Activated CD4-positive, CD25-positive, alpha-beta regulatory T cell treated with anti-CD3 and anti-CD28 coated beads, Interleukin-2, amount 50 U/mL, for 72 hours (primary cell): ENCODE results near the gene VAC14.

Experiments
- DNase-seq: peaks from one replicate; pipeline ENCODE4 v3.0.0; 2021

Gene VAC14

DNA sequence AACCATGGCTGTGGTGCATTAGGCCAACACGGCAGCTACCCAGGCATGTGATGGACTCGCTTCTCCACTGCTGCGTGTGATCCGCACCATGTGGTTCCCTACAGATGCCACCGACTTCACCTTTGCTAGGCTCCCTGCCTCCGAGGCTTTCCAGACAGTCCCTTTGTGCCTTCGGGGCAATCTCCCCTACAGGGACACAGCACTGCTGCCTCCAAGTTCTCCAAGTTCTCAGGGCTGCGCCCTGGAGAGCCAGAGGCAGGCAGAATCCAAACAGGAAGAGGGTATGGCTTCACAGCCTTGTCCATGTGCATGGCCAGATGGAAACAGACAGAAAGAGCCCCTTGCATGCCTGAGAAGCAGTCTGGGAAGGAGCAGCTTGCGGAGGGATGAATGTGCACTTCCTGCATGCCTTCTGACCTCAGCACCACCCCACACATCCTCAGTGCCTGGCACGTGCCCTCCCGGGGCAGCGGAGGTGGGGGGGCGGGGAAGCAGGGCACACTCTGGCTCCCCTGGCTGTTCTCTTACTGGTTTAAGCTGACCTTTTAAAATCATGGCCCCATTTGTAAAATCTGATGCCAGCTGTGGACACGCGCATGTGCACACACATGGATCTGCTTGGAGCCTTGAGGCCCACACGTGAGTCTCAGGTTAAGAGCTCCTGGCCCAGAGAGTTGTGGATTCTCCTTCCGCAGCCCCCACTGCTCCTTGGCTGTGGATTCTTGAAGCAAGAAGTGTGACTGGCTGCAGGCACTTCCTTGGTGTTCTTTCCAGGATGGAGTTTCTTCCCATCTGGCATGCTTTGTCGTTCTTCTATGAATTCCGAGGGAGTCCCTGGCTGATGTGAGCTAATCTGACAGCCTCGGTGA lies 59.8 kb downstream of the VAC14 start:
- no peak for DNase-seq

GRCh38 chr16:70740174-70740913 lies 60.6 kb downstream of the VAC14 start:
- DNase-seq = no peak

DNA sequence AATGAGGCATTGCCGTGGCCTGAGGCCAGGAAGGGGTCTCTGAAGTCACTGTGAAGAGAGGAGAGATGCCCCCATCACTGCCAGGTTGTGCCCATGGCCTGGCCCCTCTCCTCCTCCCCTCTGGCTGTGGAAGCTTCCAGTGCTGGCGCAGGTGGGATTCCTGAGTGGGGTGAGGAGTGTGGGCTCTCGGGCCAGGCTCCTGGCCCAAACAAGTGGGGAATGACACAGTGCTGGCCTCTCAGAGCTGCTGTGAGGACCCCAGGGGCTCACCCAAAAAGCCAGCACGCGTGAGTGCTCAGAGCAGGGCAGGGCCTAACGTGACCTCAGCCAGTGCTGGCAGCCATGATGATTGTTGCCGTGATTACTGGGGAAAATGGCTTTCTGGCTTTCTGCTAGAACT lies 61.6 kb downstream of the VAC14 start:
- no peak for DNase-seq

DNA sequence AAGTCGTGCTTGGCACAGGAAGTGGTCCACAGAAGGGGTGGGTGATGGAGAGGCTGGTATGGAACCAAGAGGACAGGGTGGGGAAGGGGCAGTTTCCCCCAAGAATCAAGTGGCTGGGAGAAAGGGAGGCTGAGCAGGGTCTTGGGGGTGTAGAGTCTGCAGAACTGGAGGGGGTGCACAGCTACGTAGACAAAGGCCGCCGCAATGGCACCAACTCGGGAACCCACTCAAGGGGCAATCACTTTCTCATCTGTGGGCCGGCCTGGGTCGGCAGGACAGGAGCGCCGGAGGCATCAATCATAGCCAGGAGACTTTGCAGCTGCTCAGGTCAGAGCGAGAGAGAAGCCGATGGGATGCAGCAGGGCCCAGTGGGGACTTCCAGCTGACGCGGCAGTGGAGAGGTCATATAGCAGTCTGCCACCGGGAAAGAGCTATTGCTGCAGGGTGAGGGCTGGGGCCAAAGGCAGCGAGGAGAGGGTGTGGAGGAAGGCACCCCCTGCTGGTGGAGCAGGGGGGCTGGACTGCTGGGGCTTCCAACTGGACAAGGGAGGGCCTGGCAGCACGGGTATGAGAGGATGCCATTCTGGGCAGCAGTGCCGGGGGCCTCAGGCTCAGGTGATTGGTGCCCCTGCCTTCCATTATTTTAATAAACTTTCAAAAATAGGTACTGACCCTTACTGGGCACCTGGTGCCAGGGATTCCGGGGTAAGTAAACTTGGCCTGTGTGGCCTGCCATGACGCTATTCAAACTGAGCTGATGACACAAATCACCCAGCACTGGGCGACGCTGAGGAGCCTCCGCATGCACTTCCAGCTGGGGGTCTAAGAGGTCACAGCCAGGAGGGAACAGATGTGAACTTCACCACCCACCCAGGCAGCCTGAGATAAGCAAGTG lies 62.6 kb downstream of the VAC14 start:
- peak; percentile 43 for DNase-seq

- peak; percentile 75 for DNase-seq
Measured at GRCh38 chr16:70737377-70738082, 63.4 kb downstream of the VAC14 start.

DNA sequence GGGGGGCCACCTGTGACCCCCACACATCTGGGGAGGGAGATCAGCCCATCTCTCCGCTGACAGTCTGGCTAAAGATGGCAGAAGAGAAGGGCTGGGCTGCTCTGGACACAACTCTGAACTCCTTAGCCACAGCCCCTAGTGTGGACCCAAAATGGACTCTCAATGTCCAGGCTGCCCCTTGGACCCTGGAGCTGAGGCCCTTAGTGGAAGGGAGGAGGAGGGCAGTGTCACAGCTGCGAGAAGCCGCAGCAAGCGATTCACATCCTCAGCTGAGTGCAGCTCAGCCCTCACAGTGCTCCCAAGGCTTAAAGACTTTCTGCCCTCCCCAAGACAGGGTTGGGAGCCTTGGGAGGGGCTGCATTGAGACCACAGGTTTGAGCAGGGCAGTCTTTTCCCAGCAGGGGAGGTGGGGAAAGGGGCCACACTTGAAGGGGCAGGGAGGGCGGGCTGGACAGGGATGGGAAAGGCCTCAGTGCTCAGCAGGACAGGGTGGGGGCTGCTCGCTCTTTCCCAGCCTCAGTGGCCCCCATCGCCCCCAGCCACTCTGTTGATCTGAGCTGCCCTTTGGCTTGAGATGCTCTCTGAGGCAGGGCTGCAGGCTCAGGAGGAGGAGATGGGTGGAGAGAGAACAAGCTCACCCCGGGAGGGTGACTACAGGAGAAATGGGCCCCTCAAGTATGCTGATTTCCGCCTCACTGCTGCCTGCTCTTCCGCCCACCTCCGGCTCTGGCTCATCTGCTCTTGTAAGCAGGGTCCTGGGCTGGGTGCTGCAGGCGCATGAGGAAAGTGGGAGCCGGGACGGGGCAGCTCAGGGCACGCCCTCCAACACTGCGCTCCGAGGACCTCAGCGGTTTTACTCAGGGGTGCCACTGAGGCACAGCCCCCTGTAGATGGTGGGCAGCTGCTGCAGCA lies 64.2 kb downstream of the VAC14 start:
- no peak for DNase-seq

DNA sequence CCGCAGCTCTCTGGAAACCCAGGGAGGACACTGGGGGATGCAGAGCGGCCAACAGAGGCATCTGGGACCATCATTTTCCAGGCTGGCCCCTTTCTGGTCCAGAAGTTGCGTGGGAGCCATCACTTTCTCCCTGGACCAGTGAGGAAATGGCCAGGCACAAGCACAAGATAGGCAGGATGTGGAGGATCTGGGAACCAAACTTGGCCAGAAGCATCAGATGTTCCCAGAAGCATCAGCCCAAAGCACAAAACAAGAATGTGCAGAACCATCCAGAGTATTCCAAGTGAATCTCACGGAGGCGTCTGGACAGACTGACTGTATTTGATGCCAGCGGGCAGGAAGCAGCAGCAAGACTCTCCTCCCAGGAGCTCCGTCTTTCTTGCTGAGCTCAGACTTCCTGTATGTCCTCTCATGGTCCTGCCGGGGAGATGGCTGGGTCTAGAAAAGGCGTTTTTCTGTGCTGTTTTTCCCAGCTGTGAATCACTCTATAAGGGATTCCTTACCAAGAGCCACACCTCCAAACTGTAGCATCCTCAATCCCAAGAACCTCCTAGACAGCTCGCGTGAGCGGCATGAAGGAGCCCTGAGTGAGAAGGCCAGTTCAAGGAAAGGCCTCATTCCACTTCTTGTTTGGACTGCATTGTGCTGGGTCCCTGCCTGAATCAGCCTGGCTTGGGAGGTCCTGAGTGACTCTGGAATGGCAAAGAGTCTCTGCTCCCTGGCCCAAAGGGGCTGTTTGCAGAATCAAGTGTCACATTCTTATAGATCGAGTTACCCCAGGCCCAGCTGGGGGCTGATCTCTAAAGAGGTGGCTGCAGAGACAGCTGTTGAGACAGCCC lies 65.6 kb downstream of the VAC14 start:
- no peak for DNase-seq

DNA sequence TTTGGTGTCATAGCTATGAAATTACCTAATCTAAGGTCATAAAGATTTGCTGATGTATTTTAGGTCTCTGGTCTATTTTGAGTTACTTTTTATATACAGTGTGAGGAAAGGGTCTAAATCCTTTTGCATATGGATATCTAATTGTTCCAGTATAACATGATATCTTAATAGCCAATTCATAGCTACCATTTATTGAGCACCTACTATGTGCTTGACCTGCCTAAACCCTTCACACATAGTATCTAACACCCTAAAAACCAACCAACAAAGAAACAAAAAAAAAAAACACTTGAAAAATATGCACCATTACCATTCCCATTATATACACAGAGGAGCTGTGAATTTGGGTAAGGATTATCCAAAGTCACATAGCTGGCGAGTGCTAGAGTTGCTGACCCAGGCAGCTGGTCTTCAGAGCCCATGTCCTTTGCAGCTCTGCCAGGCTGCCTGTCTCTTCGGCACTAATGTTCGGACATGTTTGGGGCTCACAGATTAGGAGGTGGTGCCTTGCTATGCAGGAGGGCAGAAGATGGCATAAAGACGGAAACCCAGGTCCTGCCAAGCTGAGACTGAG lies 66.3 kb downstream of the VAC14 start:
- DNase-seq = no peak

- no peak for DNase-seq
Measured at GRCh38 chr16:70730944-70731343, 70.0 kb downstream of the VAC14 start.

GRCh38 chr16:70730031-70730430 lies 70.9 kb downstream of the VAC14 start:
- no peak for DNase-seq

GRCh38 chr16:70729292-70729691 lies 71.7 kb downstream of the VAC14 start:
- DNase-seq = no peak

GRCh38 chr16:70728150-70728549 lies 72.8 kb downstream of the VAC14 start:
- DNase-seq = no peak

DNA sequence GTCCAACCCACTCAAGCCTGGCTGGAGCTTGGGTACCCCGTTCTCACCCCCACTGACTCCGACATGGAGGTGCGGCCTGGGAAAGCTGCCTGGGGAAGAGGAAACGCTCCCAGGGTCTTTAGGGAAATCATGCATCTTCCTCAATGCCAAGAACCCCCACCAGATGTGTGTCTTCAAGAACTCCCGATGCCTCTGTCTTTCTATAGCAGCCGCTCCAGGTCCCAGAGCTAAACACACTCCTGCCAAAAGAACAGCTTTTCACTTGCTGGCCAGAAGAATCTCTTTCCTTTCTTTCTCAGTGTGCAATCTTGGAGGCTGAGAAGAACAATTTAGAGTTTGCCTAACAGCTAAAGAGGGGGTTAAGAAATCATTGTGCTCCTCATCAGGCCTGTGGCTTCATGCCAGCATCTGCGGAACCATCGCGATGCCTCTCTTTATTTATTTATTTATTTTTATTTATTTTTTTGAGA lies 74.0 kb downstream of the VAC14 start:
- DNase-seq = no peak

- DNase-seq = no peak
Measured at GRCh38 chr16:70725912-70726828, 74.8 kb downstream of the VAC14 start.

DNA sequence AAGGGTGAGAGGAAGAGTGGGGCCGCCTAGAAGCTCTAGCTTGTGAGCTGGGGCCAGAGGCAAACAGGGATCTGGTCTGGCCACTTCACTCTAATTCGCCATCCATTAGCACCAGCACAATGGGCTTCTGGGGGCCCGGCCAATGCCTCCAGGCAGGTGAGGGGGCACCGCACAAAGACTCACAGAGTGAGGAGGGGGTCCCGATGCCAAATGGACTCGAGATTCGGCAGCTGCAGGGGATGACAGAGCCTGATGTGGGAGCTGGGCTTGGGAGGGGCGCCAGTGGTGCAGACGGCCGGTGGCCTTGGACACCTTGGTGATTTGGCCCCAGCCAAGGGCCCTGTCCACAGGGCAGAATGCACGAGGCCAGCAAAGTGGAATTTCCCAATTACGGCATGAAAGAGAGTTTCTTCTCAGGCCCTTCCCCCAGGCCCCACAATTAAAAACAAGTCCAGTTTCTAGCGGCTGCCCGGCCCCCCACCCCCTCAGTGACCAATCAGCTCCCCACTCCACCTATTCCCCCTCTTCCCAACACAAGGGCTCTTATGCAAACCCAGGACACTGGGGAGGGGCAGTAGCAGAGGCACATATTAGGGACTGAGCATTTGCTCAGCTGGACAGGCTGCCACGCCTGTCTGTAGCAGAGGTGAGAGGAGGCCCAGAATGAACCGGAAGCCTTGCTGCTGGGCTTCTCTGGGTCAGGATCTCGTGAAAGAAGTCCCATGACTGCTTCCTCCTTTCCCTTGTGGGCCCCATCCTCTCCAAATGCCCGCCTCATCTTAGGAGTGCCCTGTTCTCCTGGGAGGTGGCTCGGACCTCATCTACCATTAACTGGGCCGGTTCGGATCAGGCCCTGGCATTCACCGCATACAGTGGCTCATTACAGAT lies 75.7 kb downstream of the VAC14 start:
- DNase-seq = no peak

DNA sequence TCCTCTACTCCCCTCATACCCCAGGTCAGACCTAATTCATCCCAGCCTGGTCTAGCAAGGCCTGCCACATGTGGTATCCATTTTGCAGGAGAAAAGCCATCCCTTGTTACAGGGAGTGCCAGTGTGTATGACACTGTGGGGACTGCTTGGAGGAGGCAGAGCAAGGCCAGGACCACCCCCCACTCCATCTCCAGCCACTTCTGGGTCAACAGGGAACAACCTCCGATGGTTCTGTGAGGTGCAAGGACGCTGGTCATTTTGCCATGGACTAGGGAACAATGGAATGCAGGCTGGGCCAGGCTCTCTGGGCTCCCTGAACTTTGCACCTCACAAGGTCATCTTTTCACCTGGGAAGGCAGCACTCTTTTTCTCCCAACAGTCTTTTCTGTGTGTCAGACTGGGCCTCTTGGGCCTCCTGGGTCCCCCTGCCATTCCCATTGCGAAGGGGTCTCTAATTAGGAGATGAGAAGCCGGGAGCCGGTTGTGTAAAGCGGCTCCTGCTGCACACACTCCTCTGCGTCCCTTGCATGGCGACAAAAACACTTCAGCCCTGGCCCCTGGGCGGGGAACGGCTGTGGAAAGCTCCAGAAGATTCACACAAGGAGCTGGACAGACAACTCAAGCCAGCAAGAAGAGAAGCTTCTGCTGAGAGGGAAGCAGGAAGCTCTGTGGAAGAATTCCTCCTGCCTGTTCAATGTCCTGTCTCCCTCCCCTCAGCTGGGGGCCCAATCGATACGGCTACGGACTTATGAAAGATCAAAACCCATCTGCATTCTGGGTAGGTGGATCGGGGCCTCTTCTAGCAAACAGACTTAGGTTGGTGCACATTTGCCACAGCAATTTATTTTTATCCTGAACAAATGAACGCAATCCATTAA lies 76.6 kb downstream of the VAC14 start:
- DNase-seq = no peak

- no peak for DNase-seq
Measured at GRCh38 chr16:70723740-70724145, 77.2 kb downstream of the VAC14 start.
